Stimulated activated CD8-positive, alpha-beta memory T cell treated with anti-CD3 and anti-CD28 coated beads, Interleukin-2, amount 100 ng/mL, for 1 hour (primary cell): Measurements from ENCODE around the gene MPI.
"Not testable (repeated sequence)": the region's sequence is repeated elsewhere in the genome, so short reads cannot be mapped to it uniquely, and the experiment has no call there.

Experiments used
- DNase-seq, 2 donors: peaks; one replicate each; pipeline ENCODE4 v3.0.0-alpha.2; 2020; ENCODE audit warnings: low read depth in 2 of 2

The MPI gene

DNA sequence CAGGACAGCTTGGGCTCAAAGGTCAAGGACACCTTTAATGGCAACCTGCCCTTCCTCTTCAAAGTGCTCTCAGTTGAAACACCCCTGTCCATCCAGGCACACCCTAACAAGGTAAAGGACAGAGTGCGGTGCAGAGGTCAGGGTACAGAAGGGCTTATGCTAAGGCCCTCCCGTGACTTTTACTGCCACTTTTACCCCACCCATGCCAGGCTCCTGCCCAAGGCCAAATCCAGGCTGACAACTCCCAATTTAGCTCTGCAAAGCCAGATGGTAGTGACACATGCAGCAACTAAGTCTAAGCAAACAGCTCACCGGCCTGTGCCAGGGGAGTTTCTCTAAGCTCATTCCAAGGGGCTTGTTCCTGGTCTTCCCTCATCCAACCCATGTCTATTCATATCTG lies 1.6 kb downstream of the MPI start:
- no peak for DNase-seq

GRCh38 chr15:74892313-74892712 lies 2.5 kb downstream of the MPI start:
- no peak for DNase-seq

GRCh38 chr15:74892931-74893330 lies 3.1 kb downstream of the MPI start:
- no peak for DNase-seq

DNA sequence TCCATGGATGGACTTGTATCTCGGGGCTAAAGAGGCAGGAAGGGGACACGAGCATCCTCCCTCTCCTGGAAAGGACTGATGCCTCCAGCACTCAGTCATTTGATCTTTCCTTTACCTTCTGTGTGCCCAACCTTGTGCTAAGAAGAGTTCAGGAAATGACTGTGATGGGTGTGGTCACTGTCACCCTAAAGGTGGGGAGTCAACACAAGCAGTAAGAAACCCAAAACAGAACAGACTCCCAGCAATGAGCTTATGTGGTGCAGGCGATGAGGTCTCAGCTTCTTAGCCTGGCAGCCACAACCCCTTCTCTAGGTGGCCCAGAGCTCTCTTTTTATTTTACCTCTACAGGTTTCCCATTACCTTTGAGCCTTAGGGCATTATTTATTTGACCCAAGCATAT lies 3.8 kb downstream of the MPI start:
- no peak for DNase-seq

- DNase-seq: not testable (repeated sequence)
Observed at GRCh38 chr15:74894383-74894782, 4.5 kb downstream of the MPI start.

DNA sequence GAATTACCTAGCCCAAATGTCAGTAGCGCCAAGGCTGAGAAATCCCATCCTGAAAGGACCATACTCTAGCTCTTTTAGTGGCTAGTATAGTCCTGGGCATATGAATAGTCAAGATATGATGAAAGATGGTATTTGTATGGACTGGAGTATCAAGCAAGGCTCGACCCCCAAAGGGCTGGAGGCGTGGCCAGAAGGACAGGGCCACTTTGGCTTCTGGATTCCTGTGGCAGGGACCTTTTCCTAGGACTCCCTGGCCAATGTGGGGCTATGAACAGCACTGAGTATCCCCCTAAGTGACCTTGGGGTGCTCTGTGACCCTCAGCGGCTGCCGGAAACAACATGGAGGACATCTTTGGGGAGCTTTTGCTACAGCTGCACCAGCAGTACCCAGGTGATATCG lies 6.0 kb downstream of the MPI start:
- no peak for DNase-seq

DNA sequence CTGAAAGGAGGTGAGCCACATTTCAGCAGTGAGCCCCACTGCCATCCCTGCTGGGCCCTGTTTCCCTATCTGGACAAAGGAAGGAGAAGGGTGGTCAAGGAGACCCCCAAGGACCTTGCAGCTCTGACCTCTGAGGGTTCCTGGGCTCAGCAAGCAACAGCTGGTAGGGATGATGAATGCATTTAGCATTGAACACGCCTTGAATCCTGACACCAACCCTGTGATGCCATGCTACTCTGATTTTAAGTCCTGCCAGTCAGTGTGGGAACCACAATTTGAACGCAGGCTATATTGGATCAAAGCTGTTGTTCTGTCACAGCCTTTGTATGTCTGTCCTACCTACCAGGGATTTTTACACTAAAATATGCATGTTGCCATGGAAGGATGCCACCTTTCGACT lies 6.5 kb downstream of the MPI start:
- DNase-seq: no peak

DNA sequence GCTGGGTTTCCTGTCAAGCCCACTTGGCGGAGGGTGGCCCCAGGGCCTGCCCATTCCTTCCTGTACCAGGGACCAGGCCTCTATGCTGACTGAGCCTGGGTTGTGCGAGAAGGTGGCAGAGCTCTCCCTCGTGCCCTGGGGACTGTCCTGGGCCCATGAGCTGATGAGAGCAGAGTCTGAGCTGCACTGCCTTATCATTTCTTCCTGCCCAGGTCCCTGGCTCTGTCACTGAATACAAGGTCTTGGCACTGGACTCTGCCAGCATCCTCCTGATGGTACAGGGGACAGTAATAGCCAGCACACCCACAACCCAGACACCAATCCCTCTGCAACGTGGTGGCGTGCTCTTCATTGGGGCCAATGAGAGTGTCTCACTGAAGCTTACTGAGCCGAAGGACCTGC lies 7.5 kb downstream of the MPI start:
- no peak for DNase-seq

DNA sequence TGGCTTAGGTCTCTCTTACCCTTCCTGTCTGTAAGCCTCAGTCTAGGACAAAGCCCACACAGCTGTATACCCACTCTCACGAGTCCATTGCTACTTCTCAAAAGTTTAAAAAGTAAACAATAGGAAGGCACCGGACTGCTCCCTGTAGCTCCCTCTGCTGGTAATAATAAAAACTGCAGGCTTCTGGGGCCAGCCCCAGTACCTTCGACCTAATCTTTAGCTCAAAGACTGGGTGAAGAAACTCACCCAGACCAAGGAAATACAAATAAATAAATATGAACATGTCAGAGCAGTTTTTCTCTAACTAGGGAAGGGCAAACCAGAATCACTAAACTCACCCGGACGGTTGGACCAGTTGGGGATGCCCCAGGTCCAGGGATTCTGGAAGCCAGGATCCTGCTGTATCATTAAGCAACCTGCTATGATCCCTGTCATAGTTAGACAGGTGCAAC lies 11.8 kb downstream of the MPI start:
- peak; percentile 17 to 41 for DNase-seq

- no peak for DNase-seq
Observed at GRCh38 chr15:74902295-74903075, 12.6 kb downstream of the MPI start.

GRCh38 chr15:74903676-74904075 lies 13.8 kb downstream of the MPI start:
- DNase-seq: no peak

DNA sequence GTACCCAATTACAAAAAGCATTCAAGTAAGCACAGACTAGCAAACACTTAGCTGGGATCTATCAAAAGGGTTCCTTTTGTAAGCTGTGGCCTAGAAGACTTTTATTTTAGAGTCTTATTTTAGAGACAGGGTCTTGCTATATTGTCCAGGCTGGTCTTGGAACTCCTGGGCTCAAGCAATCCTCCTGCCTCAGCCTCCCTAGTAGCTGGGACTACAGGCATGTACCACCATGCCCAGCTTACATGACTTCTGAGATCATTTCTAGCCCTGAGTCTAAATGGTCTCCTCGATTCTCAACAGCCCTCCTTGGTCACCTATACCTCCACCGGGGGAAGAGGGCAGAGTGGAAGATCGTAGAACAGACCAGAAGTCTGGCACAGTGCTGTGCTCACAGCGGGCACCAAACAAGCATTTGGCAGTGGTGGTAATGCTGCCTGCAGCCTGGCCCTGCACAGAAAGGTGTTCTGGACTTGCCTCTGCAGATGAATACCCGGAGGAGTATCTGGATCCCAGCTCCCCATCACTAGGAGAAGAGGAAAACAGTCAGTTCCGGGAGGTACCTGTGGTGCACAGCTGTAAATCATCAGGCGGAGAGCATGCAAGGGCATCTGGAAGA lies 14.5 kb downstream of the MPI start:
- DNase-seq: no peak

DNA sequence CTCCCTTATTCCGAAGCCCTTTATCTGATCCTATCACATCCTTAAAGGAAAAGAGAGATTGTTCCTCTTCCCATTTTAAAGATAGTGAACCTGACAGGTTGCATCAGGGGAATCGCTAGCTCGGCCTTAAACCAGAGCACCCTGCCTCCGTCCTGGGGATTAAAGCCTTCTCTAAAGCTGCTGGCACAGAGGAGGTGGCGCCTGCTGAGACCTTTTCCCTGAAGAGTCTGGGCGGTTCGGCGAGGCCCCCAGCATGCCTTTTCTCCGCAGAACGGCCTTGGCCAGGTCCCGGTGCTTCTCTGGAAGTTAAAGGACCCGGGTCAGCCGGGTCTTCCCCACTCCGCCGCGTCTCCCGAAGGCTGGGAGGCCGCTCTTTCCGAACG lies 16.2 kb downstream of the MPI start:
- no peak for DNase-seq

DNA sequence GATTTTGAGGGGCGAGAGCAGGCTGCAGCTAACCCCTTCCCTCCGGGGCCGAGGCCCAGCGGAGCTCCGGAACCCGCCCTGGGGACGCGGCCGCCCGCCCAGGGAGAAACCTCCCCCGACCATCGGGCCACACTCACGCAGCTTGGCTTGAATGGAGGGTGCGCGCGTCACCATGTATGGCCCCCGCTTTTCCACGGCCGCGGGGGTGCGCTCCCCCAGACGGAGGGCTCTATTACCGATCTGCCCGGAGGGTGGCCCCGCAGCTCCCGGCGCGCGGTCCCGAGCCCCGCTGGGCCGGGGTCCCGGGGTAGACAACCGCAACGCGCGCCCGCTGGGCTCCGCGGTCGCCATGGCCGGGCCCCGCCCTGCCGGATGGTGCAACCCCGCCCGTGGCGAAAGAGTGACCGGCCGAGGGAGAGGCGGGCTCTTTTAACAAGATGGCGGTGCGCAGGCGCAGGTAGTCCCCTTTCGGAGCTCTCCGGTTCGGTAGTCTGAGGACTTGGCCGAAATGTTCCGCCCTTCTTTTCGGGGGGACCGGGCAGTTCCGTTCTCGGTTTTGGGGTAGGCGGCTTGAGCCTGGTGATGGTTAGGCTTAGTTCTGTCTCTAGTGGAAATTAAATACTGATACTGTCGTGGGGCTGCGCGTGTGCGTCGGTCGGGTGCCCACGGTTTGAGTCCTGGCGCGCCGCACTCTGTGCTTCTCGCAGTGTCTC lies 16.8 kb downstream of the MPI start, which contains the start of gene FAM219B:
FAM219B (minus strand) TSS at position 402 of the 713 bp plus-strand sequence; CDS start at position 351, 51 bp downstream.
- DNase-seq: peak; percentile 59 to 68

- DNase-seq: no peak
Observed at GRCh38 chr15:74907163-74907870, 17.5 kb downstream of the MPI start.

- DNase-seq: no peak
Observed at GRCh38 chr15:74908635-74909034, 18.8 kb downstream of the MPI start.

- DNase-seq: no peak
Observed at GRCh38 chr15:74913041-74913440, 23.2 kb downstream of the MPI start.

DNA sequence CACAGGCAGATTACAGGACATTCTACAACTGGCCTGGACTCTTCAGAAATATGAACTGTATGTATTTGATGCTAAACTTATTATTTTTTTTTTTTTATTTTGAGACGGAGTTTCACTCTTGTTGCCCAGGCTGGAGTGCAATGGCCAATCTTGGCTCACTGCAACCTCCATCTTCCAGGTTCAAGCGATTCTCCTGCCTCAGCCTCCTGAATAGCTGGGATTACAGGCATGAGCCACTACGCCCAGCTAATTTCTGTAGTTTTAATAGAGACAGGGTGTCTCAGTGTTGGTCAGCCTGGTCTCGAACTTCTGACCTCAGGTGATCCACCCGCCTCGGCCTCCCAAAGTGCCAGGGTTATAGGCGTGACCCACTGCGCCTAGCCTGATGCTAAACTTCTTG lies 24.0 kb downstream of the MPI start:
- DNase-seq: not testable (repeated sequence)

DNA sequence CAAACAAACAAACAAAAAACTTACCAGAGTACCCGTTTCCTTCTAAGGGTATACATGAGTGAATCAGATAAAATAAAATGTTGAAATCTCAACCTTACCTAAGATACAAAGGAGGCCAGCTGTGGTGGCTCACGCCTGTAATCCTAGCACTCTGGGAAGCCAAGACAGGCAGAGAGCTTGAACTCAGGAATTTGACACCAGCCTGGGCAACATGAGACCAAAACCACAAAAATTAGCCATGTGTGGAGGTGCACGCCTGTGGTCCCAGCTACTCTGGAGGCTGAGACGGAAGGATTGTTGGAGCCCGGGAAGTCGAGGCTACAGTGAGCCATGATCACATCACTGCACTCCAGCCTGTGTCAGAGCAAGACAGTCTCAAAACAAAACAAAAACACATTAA lies 27.8 kb downstream of the MPI start:
- DNase-seq: no peak

- no peak for DNase-seq
Observed at GRCh38 chr15:74920456-74920855, 30.6 kb downstream of the MPI start.

DNA sequence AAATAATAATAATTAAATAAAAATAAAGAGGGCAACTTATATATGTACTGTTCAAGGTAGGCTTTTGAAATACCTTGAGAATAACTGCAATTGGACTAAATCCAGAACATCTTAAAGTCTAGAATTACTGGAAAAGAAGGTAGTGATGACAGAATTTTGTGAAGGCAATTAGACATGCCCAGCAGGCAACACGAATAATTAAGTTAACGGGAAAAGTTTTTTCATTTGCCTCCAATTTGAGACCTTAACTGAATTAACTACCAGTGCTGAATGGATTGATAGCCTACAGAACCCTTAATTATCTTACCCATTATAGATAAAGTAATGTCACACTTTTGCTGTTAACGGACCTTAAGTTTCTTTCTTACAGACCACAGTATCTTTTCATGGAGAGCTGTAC lies 34.7 kb downstream of the MPI start:
- no peak for DNase-seq

DNA sequence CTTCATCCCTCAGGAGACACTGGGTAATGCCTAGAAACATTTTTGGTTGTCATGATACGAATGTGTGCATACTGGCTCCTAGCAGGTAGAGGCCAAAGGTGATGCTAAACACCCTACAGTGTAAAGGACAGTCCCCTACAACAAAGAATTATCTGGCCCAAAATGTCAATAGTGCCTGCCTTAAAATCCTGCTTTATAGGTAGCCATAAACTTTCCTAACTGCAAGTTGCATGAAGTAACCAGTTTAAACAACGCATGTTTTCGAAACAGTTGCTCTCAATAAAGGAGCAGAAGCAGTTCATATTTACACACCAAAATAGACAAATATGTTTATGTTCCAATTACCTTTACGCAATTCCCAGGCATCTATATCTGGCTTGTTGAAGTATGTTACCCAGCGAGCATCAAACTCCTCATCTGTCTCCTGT lies 38.9 kb downstream of the MPI start:
- DNase-seq: no peak
